Panc1 (cell line): ENCODE measurements around the gene MAP1B. TPM values are rescaled to one million over a fixed set of nuclear protein-coding genes. Genes with fewer than 3 reads are reported as not detected.

ENCODE experiments used
- ATAC-seq: fragments of 200-7000 bp; cut with Tn5 transposase; 2 replicates; pipeline ENCODE4 v1.9.1; 2020; ENCODE audit warnings: mild to moderate bottlenecking, moderate library complexity
- BruUV-seq: library from RNA; stranded (reverse); fragments of 400-500 nt; replicated peaks from 2 replicates; lab custom pipeline; 2021; lab: Mats Ljungman, UMichigan
- CTCF ChIA-PET: fragments of 300-600 bp; sonication (Branson Sonifier 250); formaldehyde crosslinking; loops from one replicate; lab custom pipeline; 2022; ENCODE audit warnings: antibody characterized with exemption; lab: Charles Lee
- POLR2A ChIA-PET: fragments of 300-600 bp; sonication (Branson Sonifier 250); formaldehyde crosslinking; loops from one replicate; lab custom pipeline; 2022; ENCODE audit warnings: antibody characterized with exemption; lab: Charles Lee
- DNase-seq: peaks from one replicate; pipeline ENCODE4 v3.0.0-alpha.2; 2010; ENCODE audit warnings: low read depth, low spot score
- H3K27ac ChIP-seq: 2 replicates; pipeline ENCODE4 v1.5.1; 2011; ENCODE audit warnings: mild to moderate bottlenecking, low read length, inconsistent platforms
- H3K27me3 ChIP-seq: fragments of 200-500 bp; sonication (Bioruptor generic); 2 replicates; pipeline ENCODE4 v1.6.0; 2014; ENCODE audit warnings: low read length, inconsistent platforms; ENCODE audit not compliant: control insufficient read depth, insufficient read depth
- H3K36me3 ChIP-seq: fragments of 200-500 bp; sonication (Bioruptor generic); 2 replicates; pipeline ENCODE4 v1.5.1; 2014; ENCODE audit warnings: inconsistent platforms, mild to moderate bottlenecking, low read length, moderate library complexity; ENCODE audit not compliant: control insufficient read depth, insufficient read depth
- H3K4me1 ChIP-seq: 2 replicates; pipeline ENCODE4 v1.5.1; 2011; ENCODE audit warnings: inconsistent platforms, mild to moderate bottlenecking, low read length, moderate library complexity; ENCODE audit not compliant: control insufficient read depth, insufficient read depth
- H3K4me3 ChIP-seq, 2 experiments: 2 replicates each; pipeline ENCODE4 v1.5.1; 2011 to 2012; ENCODE audit warnings: low read depth in 2 of 2, low read length in 2 of 2, mild to moderate bottlenecking in 2 of 2, inconsistent platforms in 1 of 2, moderate library complexity in 1 of 2
- H3K9me3 ChIP-seq: fragments of 200-500 bp; sonication (Bioruptor generic); 2 replicates; pipeline ENCODE4 v1.5.1; 2014; ENCODE audit warnings: low read depth, mild to moderate bottlenecking, inconsistent platforms, low read length, moderate library complexity; ENCODE audit not compliant: control insufficient read depth, insufficient read depth
- CTCF ChIP-seq: fragments of 450-650 bp; IDR thresholded peaks from 2 replicates; pipeline ENCODE4 v1.5.1; 2017; ENCODE audit warnings: mild to moderate bottlenecking
- POLR2AphosphoS5 ChIP-seq: IDR thresholded peaks from 2 replicates; pipeline ENCODE4 v1.6.1; 2012; ENCODE audit warnings: mild to moderate bottlenecking, low read depth, low read length, moderate library complexity
- REST ChIP-seq, 2 experiments: IDR thresholded peaks; 2 replicates each; pipeline ENCODE4 v1.6.1; 2011 to 2012; ENCODE audit warnings: low read depth in 2 of 2, control low read depth in 1 of 2, low read length in 1 of 2, mild to moderate bottlenecking in 1 of 2, moderate library complexity in 1 of 2; ENCODE audit not compliant: insufficient read depth in 1 of 2
- SIN3A ChIP-seq: IDR thresholded peaks from 2 replicates; pipeline ENCODE4 v1.6.1; 2012; ENCODE audit warnings: low read depth, mild to moderate bottlenecking, low read length, moderate library complexity, borderline replicate concordance; ENCODE audit not compliant: insufficient read depth
- TCF7L2 ChIP-seq: IDR thresholded peaks from 2 replicates; pipeline ENCODE4 v1.6.1; 2011; ENCODE audit warnings: mild to moderate bottlenecking, low read depth, low read length, inconsistent platforms
- in situ Hi-C: cut with HindIII; loops from 2 replicates; pipeline ENCODE4 v1.10.0; 2016; ENCODE audit warnings: low sequenced_read_pairs, low pct_unique_long_range_greater_than_20kb
- intact Hi-C: fragments of 100-400 bp; cut with micrococcal nuclease; formaldehyde crosslinking; loops from one replicate; pipeline ENCODE4 v1.10.0; 2022; ENCODE audit not compliant: unreplicated experiment
- total RNA-seq: library from RNA; stranded (reverse); gene quantifications from one replicate; pipeline ENCODE4 v1.2.1, GENCODE V29; 2021; ENCODE audit not compliant: unreplicated experiment

MAP1B gene
- total RNA-seq, 1 experiment from 2014 or later = 82.3 TPM

- in situ Hi-C loops (no loop called here), intact Hi-C loops (loop anchor here (10.0 kb wide), 1 partner anchor 325 kb away; no protein-coding TSS in a partner anchor)
- Histone ChIP-seq H3K4me1 (peaks cover 19% of the 10 kb centered on the region), H3K9me3 (no peaks in the 10 kb centered on the region), H3K27me3 (no peaks in the 10 kb centered on the region; the same call in 1 of the 2 replicates), H3K4me3 (peak overlapping the region; percentile 80 to 93), H3K36me3 (no peaks in the 10 kb centered on the region), H3K27ac (peak overlapping the region; percentile 86)
- no peak for ATAC-seq
- CTCF ChIA-PET = no interaction called here
- POLR2A ChIA-PET = no interaction called here
- BruUV-seq = TSS peak; percentile 54
- no peak for DNase-seq
- no peak for TF ChIP-seq POLR2AphosphoS5
- TF ChIP-seq CTCF = peak; percentile 35
- TF ChIP-seq TCF7L2 = no peak
Measured at GRCh38 chr5:72109625-72110024, 2.4 kb downstream of the MAP1B start.

GRCh38 chr5:72110394-72111013 lies 3.2 kb downstream of the MAP1B start:
- intact Hi-C loops = no loop called here
- ChIA-PET POLR2A (no interaction called here), CTCF (interaction anchor here (0.7 kb wide), 2 partner anchors 29 to 93 kb away, joined by 6 to 10 read pairs; no protein-coding TSS in a partner anchor)
- TF ChIP-seq TCF7L2 = no peak
- Histone ChIP-seq H3K27me3 (no peaks in the 10 kb centered on the region; the same call in 1 of the 2 replicates), H3K36me3 (no peaks in the 10 kb centered on the region), H3K9me3 (no peaks in the 10 kb centered on the region), H3K4me1 (peaks cover 19% of the 10 kb centered on the region), H3K4me3 (peak overlapping the region in 1 of 2 experiments; percentile 93; a peak in 1 of 4 replicates), H3K27ac (no peak overlapping the region)
- BruUV-seq = no TSS peak
- ATAC-seq = no peak
- DNase-seq = no peak
- in situ Hi-C loops = no loop called here

- POLR2A ChIA-PET = no interaction called here
Measured at GRCh38 chr5:72112389-72112788, 5.1 kb downstream of the MAP1B start.

More at GRCh38 chr5:72112389-72112788, 5.1 kb downstream of the MAP1B start:
- ATAC-seq = no peak
- no peak for DNase-seq
- CTCF ChIA-PET = no interaction called here
- no peaks in the 10 kb centered on the region for H3K9me3 ChIP-seq
- TF ChIP-seq POLR2AphosphoS5 (no peak), TCF7L2 (no peak), REST (IDR thresholded peaks at IDR 0.05; ENCODE audit: insufficient read depth in 1 of 2, low read depth in 2 of 2, low read length in 1 of 2) (no peak), SIN3A (no peak), CTCF (no peak)
- BruUV-seq = no TSS peak
- peaks cover 15% of the 10 kb centered on the region for H3K4me1 ChIP-seq
- H3K27me3 ChIP-seq = no peaks in the 10 kb centered on the region
- in situ Hi-C loops (no loop called here), intact Hi-C loops (no loop called here)
- H3K4me3 ChIP-seq = no peak overlapping the region
- H3K27ac ChIP-seq = no peak overlapping the region
- H3K36me3 ChIP-seq = peaks cover 8% of the 10 kb centered on the region; the same call in 1 of the 2 replicates
